ENCODE results near the gene PTGDR2.

Gene PTGDR2

DNA sequence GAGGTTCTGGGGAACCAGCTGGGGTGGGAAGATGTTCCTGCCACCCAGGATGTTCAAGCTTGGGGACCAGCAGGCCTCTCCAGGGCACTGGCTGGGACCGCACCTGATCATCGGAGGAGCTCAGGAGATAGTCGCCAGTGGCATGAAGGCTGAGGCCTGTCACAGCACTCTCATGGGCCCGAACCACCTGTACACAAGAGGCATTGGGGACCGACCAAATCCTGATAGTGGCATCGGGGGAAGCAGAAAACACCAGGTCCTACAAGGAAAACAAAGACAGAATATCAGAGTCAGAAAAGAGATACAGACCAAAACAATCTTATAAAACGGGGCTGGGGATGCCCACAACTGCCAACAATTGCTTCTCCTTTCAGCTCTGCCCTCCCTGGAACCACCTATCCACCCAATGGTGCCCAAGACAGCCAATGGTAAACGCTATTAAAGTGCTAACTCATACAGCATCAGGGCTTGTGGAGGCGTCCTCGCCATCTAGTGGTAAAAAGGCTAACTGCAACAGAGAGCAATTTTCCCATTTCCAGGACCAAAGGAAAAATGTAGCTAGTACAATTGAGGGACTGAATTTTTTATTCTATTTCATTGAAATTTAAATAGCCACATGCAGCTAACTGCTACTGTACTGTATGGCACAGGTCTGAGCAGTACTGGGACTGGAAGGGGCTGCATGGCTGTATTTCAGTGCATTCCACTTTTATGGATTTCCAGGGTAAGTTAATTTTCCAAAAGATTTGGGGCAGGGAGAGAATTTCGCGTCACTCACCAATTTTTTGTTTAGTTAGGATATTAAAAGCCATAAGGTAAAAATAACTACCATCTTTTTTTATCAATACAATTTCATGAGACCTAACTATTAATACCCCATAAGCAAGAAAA is 43.5 kb upstream of the PTGDR2 start:
- H3K4me3 ChIP-seq (ENCODE audit: low read depth, low read length), result no peak overlapping the region
- TF ChIP-seq MYC (IDR thresholded peaks at IDR 0.05; ENCODE audit: low read depth, low read length) (no peak), POLR2A (IDR thresholded peaks at IDR 0.05; ENCODE audit: extremely low read depth, insufficient read length) (no peak)
- TF ChIP-seq, protein P1, sequence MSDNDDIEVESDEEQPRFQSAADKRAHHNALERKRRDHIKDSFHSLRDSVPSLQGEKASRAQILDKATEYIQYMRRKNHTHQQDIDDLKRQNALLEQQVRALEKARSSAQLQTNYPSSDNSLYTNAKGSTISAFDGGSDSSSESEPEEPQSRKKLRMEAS (IDR thresholded peaks at IDR 0.05; ENCODE audit: low read depth, low read length), result 0 out of 2 replicates have a peak, but pooled peaks have one; percentile 4
- TF ChIP-seq, protein P2, sequence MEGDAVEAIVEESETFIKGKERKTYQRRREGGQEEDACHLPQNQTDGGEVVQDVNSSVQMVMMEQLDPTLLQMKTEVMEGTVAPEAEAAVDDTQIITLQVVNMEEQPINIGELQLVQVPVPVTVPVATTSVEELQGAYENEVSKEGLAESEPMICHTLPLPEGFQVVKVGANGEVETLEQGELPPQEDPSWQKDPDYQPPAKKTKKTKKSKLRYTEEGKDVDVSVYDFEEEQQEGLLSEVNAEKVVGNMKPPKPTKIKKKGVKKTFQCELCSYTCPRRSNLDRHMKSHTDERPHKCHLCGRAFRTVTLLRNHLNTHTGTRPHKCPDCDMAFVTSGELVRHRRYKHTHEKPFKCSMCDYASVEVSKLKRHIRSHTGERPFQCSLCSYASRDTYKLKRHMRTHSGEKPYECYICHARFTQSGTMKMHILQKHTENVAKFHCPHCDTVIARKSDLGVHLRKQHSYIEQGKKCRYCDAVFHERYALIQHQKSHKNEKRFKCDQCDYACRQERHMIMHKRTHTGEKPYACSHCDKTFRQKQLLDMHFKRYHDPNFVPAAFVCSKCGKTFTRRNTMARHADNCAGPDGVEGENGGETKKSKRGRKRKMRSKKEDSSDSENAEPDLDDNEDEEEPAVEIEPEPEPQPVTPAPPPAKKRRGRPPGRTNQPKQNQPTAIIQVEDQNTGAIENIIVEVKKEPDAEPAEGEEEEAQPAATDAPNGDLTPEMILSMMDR (IDR thresholded peaks at IDR 0.05; ENCODE audit: low read depth, low read length), result peak; percentile 95
- peak; percentile 68 for DNase-seq (ENCODE audit: low read depth)

GRCh38 chr11:60897496-60897895 is 41.7 kb upstream of the PTGDR2 start:
- no peak for TF ChIP-seq POLR2A (IDR thresholded peaks at IDR 0.05; ENCODE audit: extremely low read depth, insufficient read length)
- no peak for TF ChIP-seq MYC (IDR thresholded peaks at IDR 0.05; ENCODE audit: low read depth, low read length)
- TF ChIP-seq, protein P2 (IDR thresholded peaks at IDR 0.05; ENCODE audit: low read depth, low read length), result no peak
- TF ChIP-seq, protein P1 (IDR thresholded peaks at IDR 0.05; ENCODE audit: low read depth, low read length), result no peak
- H3K4me3 ChIP-seq (ENCODE audit: low read depth, low read length), result no peak overlapping the region
- no peak for DNase-seq (ENCODE audit: low read depth)

DNA sequence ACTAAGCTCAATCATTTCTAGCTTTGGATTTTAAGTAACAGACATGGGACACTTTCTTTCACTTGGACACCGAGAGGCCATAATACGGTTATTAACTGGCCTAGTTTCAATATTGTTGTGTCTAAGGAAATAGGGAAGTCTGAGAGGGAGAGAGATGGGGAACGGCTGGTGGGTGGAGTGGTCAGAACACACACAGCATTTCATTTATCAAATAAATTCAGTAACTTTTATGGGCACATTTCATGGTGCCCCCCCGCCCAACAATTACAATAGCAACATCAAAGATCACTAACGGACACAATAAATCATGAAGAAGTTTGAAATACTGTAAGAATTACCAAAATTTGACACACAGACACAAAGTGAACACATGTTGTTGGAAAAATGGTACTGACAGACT is 39.9 kb upstream of the PTGDR2 start:
- no peak for TF ChIP-seq MYC (IDR thresholded peaks at IDR 0.05; ENCODE audit: low read depth, low read length)
- TF ChIP-seq, protein P2 (IDR thresholded peaks at IDR 0.05; ENCODE audit: low read depth, low read length), result no peak
- TF ChIP-seq, protein P1 (IDR thresholded peaks at IDR 0.05; ENCODE audit: low read depth, low read length), result no peak
- TF ChIP-seq POLR2A (IDR thresholded peaks at IDR 0.05; ENCODE audit: extremely low read depth, insufficient read length), result no peak
- DNase-seq (ENCODE audit: low read depth), result no peak
- no peak overlapping the region for H3K4me3 ChIP-seq (ENCODE audit: low read depth, low read length)

DNA sequence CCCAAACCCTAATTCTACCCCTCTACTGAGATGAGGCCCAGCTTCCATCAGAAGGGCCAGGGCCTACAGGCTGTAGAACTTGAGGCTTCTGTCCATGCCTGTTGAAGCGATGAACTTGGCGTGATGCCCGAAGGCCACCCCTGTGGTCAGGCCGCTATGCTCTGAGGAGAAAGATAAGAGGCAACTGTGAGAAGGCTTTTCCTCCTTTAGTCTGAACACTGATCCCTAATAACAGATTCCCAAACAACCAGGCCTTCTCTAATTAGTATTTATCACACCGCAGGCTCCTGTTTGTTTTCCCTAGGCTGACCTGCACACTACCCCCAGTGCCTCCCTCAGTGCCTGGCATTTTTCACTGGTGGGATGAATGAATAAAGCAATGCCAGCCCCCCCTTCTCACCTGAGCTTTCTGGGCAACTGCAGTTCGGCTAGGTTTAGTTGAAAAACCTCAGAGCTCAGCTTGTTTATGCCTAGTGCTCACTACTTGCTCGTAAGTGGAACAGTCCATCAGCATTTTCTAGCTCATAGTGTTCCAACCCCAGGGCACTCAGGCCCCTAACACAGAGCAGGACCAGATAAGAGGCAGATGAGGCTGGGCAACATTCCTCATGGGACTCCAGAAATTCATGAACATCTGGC is 35.5 kb upstream of the PTGDR2 start:
- H3K4me3 ChIP-seq (ENCODE audit: low read depth, low read length), result no peak overlapping the region
- TF ChIP-seq POLR2A (IDR thresholded peaks at IDR 0.05; ENCODE audit: extremely low read depth, insufficient read length), result no peak
- TF ChIP-seq, protein P1 (IDR thresholded peaks at IDR 0.05; ENCODE audit: low read depth, low read length), result no peak
- TF ChIP-seq MYC (IDR thresholded peaks at IDR 0.05; ENCODE audit: low read depth, low read length), result no peak
- TF ChIP-seq, protein P2 (IDR thresholded peaks at IDR 0.05; ENCODE audit: low read depth, low read length), result no peak
- no peak for DNase-seq (ENCODE audit: low read depth)

- no peak overlapping the region for H3K4me3 ChIP-seq (ENCODE audit: low read depth, low read length)
- DNase-seq (ENCODE audit: low read depth), result no peak
- TF ChIP-seq, protein P1 (IDR thresholded peaks at IDR 0.05; ENCODE audit: low read depth, low read length), result no peak
- TF ChIP-seq, protein P2 (IDR thresholded peaks at IDR 0.05; ENCODE audit: low read depth, low read length), result no peak
- no peak for TF ChIP-seq POLR2A (IDR thresholded peaks at IDR 0.05; ENCODE audit: extremely low read depth, insufficient read length)
- TF ChIP-seq MYC (IDR thresholded peaks at IDR 0.05; ENCODE audit: low read depth, low read length), result no peak
These were observed 34.9 kb upstream of the PTGDR2 start for GRCh38 chr11:60890696-60891095.

Data from NB4 (cell line).